HUES6 (cell line): ENCODE results near the gene ETV3L.
"Not testable (repeated sequence)": the region's sequence is repeated elsewhere in the genome, so short reads cannot be mapped to it uniquely, and the experiment has no call there.

Experiments
- H3K27ac ChIP-seq: 2 replicates; pipeline ENCODE4 v1.7.0; 2013; ENCODE audit warnings: low read depth, mild to moderate bottlenecking, low read length, inconsistent platforms
- H3K27me3 ChIP-seq: 2 replicates; pipeline ENCODE4 v1.6.1; 2013; ENCODE audit warnings: low read length; ENCODE audit not compliant: control insufficient read depth, insufficient read depth
- H3K36me3 ChIP-seq: 2 replicates; pipeline ENCODE4 v1.6.1; 2013; ENCODE audit warnings: low read length; ENCODE audit not compliant: control insufficient read depth, insufficient read depth
- H3K4me1 ChIP-seq: 2 replicates; pipeline ENCODE4 v1.6.1; 2013; ENCODE audit warnings: low read length; ENCODE audit not compliant: control insufficient read depth, insufficient read depth
- H3K4me3 ChIP-seq: 2 replicates; pipeline ENCODE4 v1.5.1; 2013; ENCODE audit warnings: low read depth, low read length
- H3K9ac ChIP-seq: one replicate; pipeline ENCODE4 v1.6.1; 2013; ENCODE audit warnings: mild to moderate bottlenecking, low read length
- H3K9me3 ChIP-seq: 2 replicates; pipeline ENCODE4 v1.6.1; 2013; ENCODE audit warnings: low read depth, low read length; ENCODE audit not compliant: control insufficient read depth, insufficient read depth

The ETV3L gene

DNA sequence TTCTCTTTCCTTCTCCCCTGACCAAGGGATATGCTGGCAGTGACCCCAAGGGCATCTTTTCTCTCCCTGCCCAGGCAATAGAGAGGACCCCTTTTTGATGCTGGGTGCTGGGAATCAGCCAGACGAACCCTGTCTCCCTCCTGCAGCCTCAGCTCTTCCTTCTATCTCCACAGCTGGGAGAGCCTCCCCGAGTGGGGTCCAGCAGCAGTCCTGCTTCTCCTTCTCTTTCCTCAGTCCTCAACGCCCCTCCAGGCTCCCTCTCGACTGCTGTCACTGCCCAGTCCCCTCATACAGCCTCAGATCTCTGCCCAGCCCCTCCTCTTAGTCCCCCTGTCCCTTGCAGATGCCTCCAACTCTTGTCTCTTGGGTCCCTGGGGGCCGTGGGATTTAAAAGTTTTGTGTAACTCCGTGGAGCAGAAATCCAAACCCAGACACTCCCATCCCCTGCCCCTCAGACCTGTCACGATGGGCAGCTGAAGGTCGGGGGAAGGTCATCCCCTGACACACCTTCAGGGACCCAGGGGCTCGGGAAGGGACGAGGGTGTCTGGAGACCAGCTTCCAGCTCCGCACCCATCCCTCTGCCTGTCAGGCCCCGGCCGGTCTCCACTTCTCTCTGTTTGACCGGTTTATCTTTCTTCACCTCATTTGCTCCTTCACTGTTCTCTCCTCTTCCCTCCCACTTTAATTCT is 5.8 kb upstream of the ETV3L start:
- Histone ChIP-seq H3K4me1 (peaks cover 19% of the 10 kb centered on the region), H3K36me3 (no peaks in the 10 kb centered on the region), H3K27ac (no peak overlapping the region), H3K9ac (no peak overlapping the region), H3K4me3 (no peak overlapping the region), H3K27me3 (peaks cover 32% of the 10 kb centered on the region), H3K9me3 (no peaks in the 10 kb centered on the region)

DNA sequence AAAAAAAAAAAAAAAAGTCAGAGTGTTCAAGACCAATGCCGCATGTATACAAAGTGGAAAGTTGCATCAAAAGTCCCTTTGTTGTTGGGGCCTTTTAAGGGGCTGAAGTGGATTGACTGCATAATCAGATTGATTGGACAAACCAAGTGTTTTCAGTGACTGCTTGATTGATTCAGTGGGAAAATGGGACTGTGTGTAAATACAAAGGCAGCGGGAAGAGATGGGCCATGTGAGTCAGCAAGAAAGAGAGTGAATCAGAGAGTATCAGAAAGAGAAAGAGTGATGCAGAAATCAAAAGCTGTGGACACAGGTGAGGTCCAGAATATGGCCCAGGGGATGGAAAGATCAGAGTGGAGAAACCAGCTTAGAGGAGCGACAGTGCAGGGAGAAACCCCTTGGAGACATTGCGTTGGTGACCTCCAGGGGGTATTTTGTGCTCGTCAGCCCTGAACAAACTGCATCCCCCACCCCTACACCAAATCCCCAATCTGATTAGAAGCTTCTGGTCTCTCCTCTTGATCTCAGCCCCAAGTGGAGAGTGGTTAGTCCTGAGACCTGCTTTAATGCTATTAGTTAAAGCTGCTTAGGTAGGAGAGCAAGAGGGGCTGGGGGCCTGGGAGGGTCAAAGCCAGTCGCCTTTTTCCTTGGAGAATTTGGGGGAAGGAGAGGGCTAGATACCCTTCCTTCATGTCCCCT is 5.1 kb upstream of the ETV3L start:
- Histone ChIP-seq H3K4me3 (no peak overlapping the region), H3K27me3 (peaks cover 32% of the 10 kb centered on the region), H3K36me3 (no peaks in the 10 kb centered on the region), H3K27ac (no peak overlapping the region), H3K4me1 (peaks cover 19% of the 10 kb centered on the region), H3K9me3 (no peaks in the 10 kb centered on the region), H3K9ac (no peak overlapping the region)

DNA sequence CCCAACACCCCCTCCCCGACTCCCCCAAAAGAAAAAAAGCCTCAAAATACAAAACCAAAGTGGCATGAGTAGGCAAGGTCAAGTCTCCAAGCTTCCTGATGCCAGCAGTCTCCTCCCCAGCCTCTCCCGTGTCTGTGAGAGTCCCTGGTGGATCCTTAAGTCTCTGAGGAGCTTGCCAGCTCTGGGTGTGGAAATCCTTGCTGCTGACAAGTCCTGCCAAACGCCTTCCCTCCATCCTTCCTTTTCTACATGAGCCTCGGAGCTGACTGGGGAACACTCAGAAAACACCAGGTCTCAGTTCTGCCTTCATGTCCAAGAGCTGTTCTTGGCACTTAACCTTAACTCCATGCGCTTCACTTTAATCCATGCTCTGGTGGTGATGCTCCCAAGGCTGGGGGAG is 3.7 kb upstream of the ETV3L start:
- Histone ChIP-seq H3K27ac (no peak overlapping the region), H3K4me3 (no peak overlapping the region), H3K9me3 (no peaks in the 10 kb centered on the region), H3K36me3 (no peaks in the 10 kb centered on the region), H3K9ac (no peak overlapping the region), H3K27me3 (peaks cover 28% of the 10 kb centered on the region), H3K4me1 (peaks cover 19% of the 10 kb centered on the region)

DNA sequence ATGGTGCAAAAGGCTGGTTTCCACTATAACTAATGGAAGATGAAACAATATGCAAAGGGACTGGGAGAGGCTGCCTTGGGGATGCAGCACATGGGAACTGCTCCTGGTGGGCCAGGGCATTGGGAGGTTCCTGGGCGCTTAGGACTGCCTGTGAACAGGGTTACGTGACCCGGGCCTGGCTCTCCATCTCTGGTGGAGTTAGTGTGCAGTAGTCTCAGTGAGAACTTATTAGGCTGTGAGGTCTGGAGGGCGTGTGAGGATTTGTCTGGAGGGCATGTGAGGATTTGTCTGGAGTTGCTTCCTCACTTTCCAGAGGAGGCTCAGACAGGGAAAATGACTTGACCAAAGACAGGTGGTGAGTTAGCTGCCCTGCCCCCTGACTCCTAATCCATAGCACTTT is 1.5 kb upstream of the ETV3L start:
- H3K27me3 ChIP-seq = peaks cover 11% of the 10 kb centered on the region; the same call in 1 of the 2 replicates
- peaks cover 9% of the 10 kb centered on the region; the same call in 1 of the 2 replicates for H3K4me1 ChIP-seq
- H3K36me3 ChIP-seq = no peaks in the 10 kb centered on the region
- H3K9me3 ChIP-seq = no peaks in the 10 kb centered on the region
- no peak overlapping the region for H3K27ac ChIP-seq
- no peak overlapping the region for H3K9ac ChIP-seq
- no peak overlapping the region for H3K4me3 ChIP-seq

DNA sequence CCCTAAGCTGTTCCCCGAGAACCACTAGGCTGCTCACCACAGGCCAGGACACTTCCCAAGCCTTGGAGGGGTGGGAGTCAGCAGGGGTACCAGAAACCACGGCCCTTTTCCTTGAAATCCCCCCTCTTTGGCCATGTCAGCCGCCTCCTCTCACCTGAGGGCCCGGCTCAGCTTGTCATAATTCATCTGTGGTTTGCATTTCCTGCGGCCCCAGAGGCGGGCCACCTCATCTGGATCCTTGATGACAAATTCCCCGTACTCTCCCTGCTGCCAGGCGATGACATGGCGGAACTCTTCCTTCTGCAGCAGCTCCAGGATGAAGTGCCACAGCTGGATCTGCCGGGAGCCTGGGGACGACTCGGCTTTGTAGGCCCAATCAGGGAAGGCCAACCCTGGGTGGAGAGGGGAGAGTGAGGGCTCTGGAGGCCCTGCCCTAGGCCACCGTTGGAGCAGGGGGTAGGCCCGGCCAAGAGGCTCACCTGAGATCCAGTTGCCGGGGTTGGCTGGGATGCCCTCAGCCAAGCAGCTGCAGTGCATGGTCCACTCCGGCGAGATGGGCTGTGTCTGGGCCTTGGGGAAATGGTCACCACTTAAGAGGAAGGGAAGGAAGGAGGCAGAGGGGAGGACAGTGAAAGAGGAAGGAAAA is 498 bp downstream of the ETV3L start:
- H3K27ac ChIP-seq, H3K9me3 ChIP-seq, H3K27me3 ChIP-seq, H3K36me3 ChIP-seq, H3K9ac ChIP-seq, H3K4me3 ChIP-seq, H3K4me1 ChIP-seq: not testable (repeated sequence)

DNA sequence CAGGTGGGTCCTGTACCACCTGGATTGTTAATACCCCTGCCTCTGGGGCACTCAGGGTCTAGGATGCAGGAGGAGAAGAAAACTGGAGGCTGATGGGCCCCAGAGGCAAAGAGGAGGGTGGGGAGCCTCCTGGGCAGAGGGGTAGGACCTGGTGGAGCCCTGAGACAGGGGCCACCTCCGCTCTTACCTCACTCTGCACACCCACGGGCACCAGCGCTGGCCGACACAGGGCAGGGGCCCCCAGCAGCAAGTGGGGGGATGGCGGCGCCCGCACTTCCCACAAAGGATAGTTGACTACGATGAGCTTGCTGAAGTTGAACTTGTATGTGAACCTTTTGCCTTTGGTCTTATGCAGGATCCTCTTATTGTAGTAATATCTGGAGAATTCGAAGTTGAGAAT is 1.1 kb downstream of the ETV3L start:
- 0 out of 2 replicates have a peak, but pooled peaks cover 3% of the 10 kb centered on the region for H3K27me3 ChIP-seq
- H3K27ac ChIP-seq = no peak overlapping the region
- no peak overlapping the region for H3K4me3 ChIP-seq
- H3K36me3 ChIP-seq = no peaks in the 10 kb centered on the region
- H3K4me1 ChIP-seq = no peaks in the 10 kb centered on the region
- no peaks in the 10 kb centered on the region for H3K9me3 ChIP-seq
- no peak overlapping the region for H3K9ac ChIP-seq

DNA sequence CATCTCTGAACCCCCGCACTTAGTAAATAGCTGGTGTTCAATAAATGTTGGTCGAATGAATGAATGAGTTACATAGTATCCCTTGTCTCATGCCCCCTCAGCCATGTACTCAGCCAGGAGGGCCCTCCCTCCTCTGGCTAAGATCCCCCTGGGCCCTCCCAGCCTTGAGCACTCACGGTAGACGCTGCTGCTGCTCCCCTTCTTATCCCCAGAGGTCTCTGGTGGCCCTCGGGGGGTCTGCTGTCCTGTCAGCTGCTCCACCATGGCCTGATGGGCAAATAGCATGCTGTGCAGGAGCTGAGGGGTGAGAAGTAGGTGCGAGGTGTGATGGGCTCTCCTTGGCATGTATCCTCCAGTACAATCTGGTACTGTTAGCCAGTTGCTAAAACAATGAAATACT is 1.9 kb downstream of the ETV3L start:
- no peaks in the 10 kb centered on the region for H3K9me3 ChIP-seq
- H3K36me3 ChIP-seq = no peaks in the 10 kb centered on the region
- no peaks in the 10 kb centered on the region for H3K4me1 ChIP-seq
- no peak overlapping the region for H3K27ac ChIP-seq
- H3K27me3 ChIP-seq = 0 out of 2 replicates have a peak, but pooled peaks cover 3% of the 10 kb centered on the region
- H3K9ac ChIP-seq = no peak overlapping the region
- no peak overlapping the region for H3K4me3 ChIP-seq

DNA sequence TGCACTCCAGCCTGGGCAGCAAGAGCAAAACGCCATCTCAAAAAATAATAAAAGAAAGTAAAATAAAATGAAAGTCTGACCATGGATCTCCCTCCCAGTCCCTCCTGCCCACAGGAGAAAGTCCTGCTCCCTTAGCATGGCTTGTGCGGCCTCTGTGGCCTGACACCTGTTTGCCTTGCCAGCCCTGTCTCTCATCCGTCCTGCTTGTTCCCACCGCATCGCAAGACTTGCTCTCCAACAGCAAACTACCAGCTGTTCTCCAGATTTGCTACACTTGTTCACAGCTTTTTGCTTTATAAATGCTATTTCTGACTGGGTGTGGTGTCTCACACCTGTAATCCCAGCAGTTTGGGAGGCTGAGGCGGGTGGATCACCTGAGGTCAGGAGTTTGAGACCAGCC is 2.7 kb downstream of the ETV3L start:
- no peak overlapping the region for H3K27ac ChIP-seq
- H3K9ac ChIP-seq = no peak overlapping the region
- no peaks in the 10 kb centered on the region for H3K9me3 ChIP-seq
- H3K4me3 ChIP-seq = no peak overlapping the region
- H3K27me3 ChIP-seq = no peaks in the 10 kb centered on the region
- H3K4me1 ChIP-seq = no peaks in the 10 kb centered on the region
- no peaks in the 10 kb centered on the region for H3K36me3 ChIP-seq

DNA sequence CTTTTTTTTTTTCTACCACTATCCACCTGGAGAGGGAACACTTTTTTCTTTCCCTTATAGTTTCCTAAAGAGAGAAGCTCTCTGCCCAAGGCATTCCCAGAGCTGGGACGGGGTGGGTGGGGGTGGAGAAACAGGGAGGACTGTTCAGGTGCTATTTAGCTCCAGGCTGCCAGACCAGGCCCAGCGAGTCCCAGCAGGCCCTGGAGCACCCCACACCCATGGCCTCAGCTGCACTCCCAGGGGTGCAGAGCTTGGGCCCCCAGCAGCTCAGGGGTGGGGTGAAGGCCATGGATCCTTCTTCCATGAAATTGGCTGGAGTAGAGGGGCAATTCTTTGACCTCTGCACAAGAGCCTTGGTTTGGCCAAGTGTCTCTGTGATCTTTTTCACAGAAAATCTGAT is 4.1 kb downstream of the ETV3L start:
- no peak overlapping the region for H3K27ac ChIP-seq
- H3K36me3 ChIP-seq = no peaks in the 10 kb centered on the region
- H3K9ac ChIP-seq = no peak overlapping the region
- H3K4me1 ChIP-seq = peaks cover 2% of the 10 kb centered on the region; the same call in 1 of the 2 replicates
- H3K4me3 ChIP-seq = no peak overlapping the region
- no peaks in the 10 kb centered on the region for H3K27me3 ChIP-seq
- H3K9me3 ChIP-seq = no peaks in the 10 kb centered on the region

DNA sequence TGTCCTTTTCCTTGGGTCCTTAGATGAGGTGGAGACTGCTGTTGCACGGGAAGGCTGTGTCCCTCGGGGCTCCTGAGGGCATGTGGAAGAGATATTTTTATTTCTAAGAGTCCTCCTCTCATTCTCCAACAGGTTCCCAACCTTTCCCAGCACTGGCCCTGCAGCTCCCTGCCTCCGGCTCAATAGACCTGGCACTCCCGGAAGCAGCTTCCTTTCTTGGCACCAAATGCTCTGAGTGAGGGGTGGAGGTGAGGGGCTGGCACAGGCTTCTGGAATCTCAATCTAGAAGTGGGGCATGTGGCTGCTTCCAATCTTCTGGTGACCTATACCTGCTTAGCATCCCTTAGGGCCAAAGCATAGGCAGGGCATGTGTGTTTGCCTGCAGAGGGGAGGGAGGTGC is 4.5 kb downstream of the ETV3L start:
- H3K9ac ChIP-seq = no peak overlapping the region
- H3K4me3 ChIP-seq = no peak overlapping the region
- peaks cover 6% of the 10 kb centered on the region; the same call in 1 of the 2 replicates for H3K4me1 ChIP-seq
- no peak overlapping the region for H3K27ac ChIP-seq
- H3K36me3 ChIP-seq = no peaks in the 10 kb centered on the region
- no peaks in the 10 kb centered on the region for H3K9me3 ChIP-seq
- H3K27me3 ChIP-seq = no peaks in the 10 kb centered on the region

DNA sequence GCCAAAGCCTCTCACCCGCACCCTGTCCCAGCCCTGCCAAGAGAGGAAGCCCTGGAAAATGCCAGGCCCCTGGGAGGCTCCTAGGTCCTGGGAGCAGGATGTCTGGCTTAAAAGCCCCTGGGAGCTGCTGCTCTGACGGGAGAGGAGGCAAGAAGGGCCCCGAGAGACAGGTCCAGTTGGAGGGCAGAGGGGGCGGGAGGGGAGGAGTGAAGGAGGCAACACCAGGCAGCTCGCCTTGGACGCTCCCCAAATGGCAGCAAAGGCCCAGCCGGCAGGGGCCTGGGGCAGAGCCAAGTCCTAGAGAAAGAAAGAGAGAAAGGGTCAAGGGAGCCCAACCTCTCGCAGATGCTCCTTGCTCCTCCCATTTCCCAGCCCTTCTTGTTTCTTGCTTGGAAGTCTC is 6.8 kb downstream of the ETV3L start:
- H3K4me1 ChIP-seq = peaks cover 6% of the 10 kb centered on the region; the same call in 1 of the 2 replicates
- H3K9me3 ChIP-seq = no peaks in the 10 kb centered on the region
- H3K27ac ChIP-seq = no peak overlapping the region
- no peak overlapping the region for H3K4me3 ChIP-seq
- H3K27me3 ChIP-seq = no peaks in the 10 kb centered on the region
- no peak overlapping the region for H3K9ac ChIP-seq
- no peaks in the 10 kb centered on the region for H3K36me3 ChIP-seq
